HepG2 (cell line): ENCODE measurements around the gene IL18. TPM values are rescaled to one million over a fixed set of nuclear protein-coding genes. Genes with fewer than 3 reads are reported as not detected.

ENCODE experiments used
- ATAC-seq: fragments of 200-7000 bp; cut with Tn5 transposase; 3 replicates; pipeline ENCODE4 v1.9.1; 2020; ENCODE audit warnings: mild to moderate bottlenecking, moderate library complexity
- BruUV-seq: library from RNA; stranded (reverse); fragments of 400-500 nt; replicated peaks from 2 replicates; lab custom pipeline; 2021; lab: Mats Ljungman, UMichigan
- CTCF ChIA-PET: fragments of 300-600 bp; formaldehyde crosslinking; extraction: SDS; loops from one replicate; lab custom pipeline; 2021; ENCODE audit warnings: low total read pairs, inconsistent platforms, low intra/inter-chr PET ratio; lab: Yijun Ruan, JAX
- POLR2A ChIA-PET: fragments of 350-600 bp; sonication (Branson Sonifier 250); formaldehyde crosslinking; loops from one replicate; lab custom pipeline; 2020; ENCODE audit warnings: antibody characterized with exemption, inconsistent platforms; lab: Yijun Ruan, JAX
- DNase-seq: peaks from one replicate; pipeline ENCODE4 v3.0.0-alpha.2; 2015; ENCODE audit warnings: low spot score
- FAIRE-seq: peaks from 3 replicates; lab custom pipeline; 2011; peaks lifted over from hg19 to GRCh38; lab: Jason Lieb, UNC
- H2AFZ ChIP-seq: one replicate; pipeline ENCODE4 v1.6.1; 2011; ENCODE audit warnings: low read length, inconsistent platforms
- H3K27ac ChIP-seq: fragments of 300-600 bp; 3 replicates; pipeline ENCODE4 v1.8.0; 2011; ENCODE audit warnings: mixed run types, mild to moderate bottlenecking, mixed read lengths, low read length, inconsistent platforms; ENCODE audit not compliant: insufficient read depth; ENCODE audit errors: extremely low read length
- H3K27me3 ChIP-seq, 2 experiments: fragments of 200-600 bp in 1 of 2; 2 replicates in 1 of 2; 3 replicates in 1 of 2; pipeline versions ENCODE4 v1.6.0 to v1.8.0; 2011; ENCODE audit warnings: low read length in 2 of 2, mild to moderate bottlenecking in 2 of 2, moderate library complexity in 2 of 2, inconsistent platforms in 1 of 2; ENCODE audit not compliant: insufficient read depth in 2 of 2, control insufficient read depth in 1 of 2
- H3K36me3 ChIP-seq, 2 experiments: fragments of 200-600 bp in 1 of 2; replicated peaks in 1 of 2; 2 replicates in 1 of 2; 3 replicates in 1 of 2; pipeline versions ENCODE4 v1.5.1 to v1.8.0; 2011; ENCODE audit warnings: low read length in 2 of 2, inconsistent platforms in 1 of 2; ENCODE audit not compliant: insufficient read depth in 2 of 2, control insufficient read depth in 1 of 2
- H3K4me1 ChIP-seq: 2 replicates; pipeline ENCODE4 v1.5.1; 2012; ENCODE audit warnings: low read length, inconsistent platforms; ENCODE audit not compliant: insufficient read depth
- H3K4me2 ChIP-seq: 2 replicates; pipeline ENCODE4 v1.6.0; 2011; ENCODE audit warnings: low read depth, low read length, inconsistent platforms
- H3K4me3 ChIP-seq, 3 experiments: fragments of 200-600 bp in 1 of 3; sonication (generic), shearing (Covaris generic) in 1 of 3; replicated peaks in 1 of 3; 2 replicates each; pipeline ENCODE4 v1.5.1; 2011 to 2016; ENCODE audit warnings: low read length in 3 of 3, inconsistent platforms in 2 of 3, low read depth in 2 of 3, mild to moderate bottlenecking in 2 of 3, control low read depth in 1 of 3, mixed read lengths in 1 of 3; ENCODE audit not compliant: insufficient read depth in 1 of 3
- H3K79me2 ChIP-seq: one replicate; pipeline ENCODE4 v1.6.1; 2011; ENCODE audit warnings: low read length, inconsistent platforms; ENCODE audit not compliant: insufficient read depth
- H3K9ac ChIP-seq: 2 replicates; pipeline ENCODE4 v1.6.0; 2011; ENCODE audit warnings: mild to moderate bottlenecking, low read depth, low read length, inconsistent platforms; ENCODE audit not compliant: insufficient read depth
- H3K9me3 ChIP-seq: 2 replicates; pipeline ENCODE4 v1.5.1; 2012; ENCODE audit warnings: mild to moderate bottlenecking, low read length
- H4K20me1 ChIP-seq: 2 replicates; pipeline ENCODE4 v1.6.0; 2011; ENCODE audit warnings: inconsistent platforms, mild to moderate bottlenecking, low read length, moderate library complexity; ENCODE audit not compliant: insufficient read depth
- CREM ChIP-seq, 2 experiments: sonication (generic) in 1 of 2; formaldehyde crosslinking in 1 of 2; IDR thresholded peaks; 2 replicates each; pipeline versions ENCODE4 v1.4.0 to v1.6.1; 2016 to 2020; ENCODE audit warnings: antibody characterized with exemption in 1 of 2, mild to moderate bottlenecking in 1 of 2, missing genetic modification reagents in 1 of 2
- E2F1 ChIP-seq: sonication (generic); formaldehyde crosslinking; IDR thresholded peaks from 2 replicates; pipeline ENCODE4 v1.5.0; 2020; ENCODE audit warnings: missing genetic modification reagents
- HBP1 ChIP-seq: IDR thresholded peaks from 2 replicates; pipeline ENCODE4 v1.6.1; 2016; ENCODE audit warnings: low read depth, control low read depth
- HMG20B ChIP-seq: conservative IDR thresholded peaks from 2 replicates; pipeline ENCODE4 v1.6.1; 2016; ENCODE audit warnings: missing genetic modification reagents, missing compliant biosample characterization
- HOXD1 ChIP-seq: sonication (generic); formaldehyde crosslinking; IDR thresholded peaks from 2 replicates; pipeline ENCODE4 v1.5.0; 2020; ENCODE audit warnings: missing genetic modification reagents
- MXD4 ChIP-seq: IDR thresholded peaks from 2 replicates; pipeline ENCODE4 v1.6.1; 2016; ENCODE audit warnings: mild to moderate bottlenecking, missing biosample characterization, missing genetic modification reagents
- POGZ ChIP-seq: sonication (generic); formaldehyde crosslinking; IDR thresholded peaks from 2 replicates; pipeline ENCODE4 v1.4.0; 2020; ENCODE audit warnings: mild to moderate bottlenecking, missing genetic modification reagents
- ZBTB25 ChIP-seq: IDR thresholded peaks from 2 replicates; pipeline ENCODE4 v1.6.1; 2018; ENCODE audit warnings: missing genetic modification reagents
- ZNF160 ChIP-seq: sonication (generic); formaldehyde crosslinking; IDR thresholded peaks from 2 replicates; pipeline ENCODE4 v1.8.0; 2022; ENCODE audit warnings: mild to moderate bottlenecking, inconsistent platforms, missing genetic modification reagents
- ZNF3 ChIP-seq: IDR thresholded peaks from 2 replicates; pipeline ENCODE4 v1.7.0; 2017; ENCODE audit warnings: inconsistent platforms
- ZNF609 ChIP-seq: sonication (generic); formaldehyde crosslinking; IDR thresholded peaks from 2 replicates; pipeline ENCODE4 v1.4.0; 2020; ENCODE audit warnings: mild to moderate bottlenecking, missing genetic modification reagents, borderline replicate concordance
- ZNF816 ChIP-seq: sonication (generic); formaldehyde crosslinking; IDR thresholded peaks from 2 replicates; pipeline ENCODE4 v1.8.0; 2022; ENCODE audit warnings: missing genetic modification reagents, mild to moderate bottlenecking, borderline replicate concordance
- WGBS: methylation state at CpG from one replicate; pipeline ENCODE4 v1.1.6; 2017; ENCODE audit warnings: low lambda C conversion rate; 5-methylcytosine and 5-hydroxymethylcytosine counted together
- in situ Hi-C: cut with HindIII; loops from 2 replicates; pipeline ENCODE4 v1.10.0; 2017; ENCODE audit warnings: low pct_unique_long_range_greater_than_20kb; ENCODE audit not compliant: extremely low pct_ligation_motif_present
- intact Hi-C: fragments of 100-400 bp; cut with micrococcal nuclease; formaldehyde crosslinking; loops from one replicate; pipeline ENCODE4 v1.10.0; 2022; ENCODE audit not compliant: unreplicated experiment
- polyA plus RNA-seq, 8 experiments: library from polyadenylated mRNA; depleted of rRNA in 3 of 8; stranded (reverse) in 7 of 8; unstranded in 1 of 8; fragments of >200 nt; fragmentation: Illumina TruSeq in 4 of 8; extraction: Trizol in 4 of 8; gene quantifications; 2 replicates each; pipeline versions ENCODE4 v1.2.1 to v1.2.3, GENCODE V29; 2011 to 2016; ENCODE audit warnings: low read depth in 4 of 8, missing spikeins in 1 of 8, mixed read lengths in 1 of 8; ENCODE audit not compliant: insufficient read depth in 1 of 8
- total RNA-seq, 5 experiments: library from RNA; depleted of rRNA; stranded (reverse); fragments of >200 nt; fragmentation: Illumina TruSeq; extraction: Trizol; gene quantifications; 2 replicates each; pipeline ENCODE4 v1.2.3, GENCODE V29; 2016; ENCODE audit warnings: low read depth in 1 of 5

The IL18 gene
- total and polyA plus RNA-seq, 2 of the 13 experiments (the other 11 are each of a cell fraction or from before 2014, with no cell fraction given) = 0.89 to 2.7 TPM

GRCh38 chr11:112114460-112114859, 49.4 kb downstream of the IL18 start:
- in situ Hi-C loops (loop anchor here (5.0 to 10.0 kb wide), 2 partner anchors 63 to 170 kb away; partner anchors contain the start of gene BCO2), intact Hi-C loops (no loop called here)
- CTCF ChIA-PET = interaction anchor here (2.1 to 2.3 kb wide), 2 partner anchors 61 to 166 kb away, joined by 10 to 25 read pairs; partner anchors contain the start of gene BCO2
- Histone ChIP-seq H3K27ac (no peak overlapping the region), H3K9ac (no peak overlapping the region), H3K9me3 (no peaks in the 10 kb centered on the region), H3K4me2 (no peak overlapping the region), H3K27me3 (no peaks in the 10 kb centered on the region), H3K36me3 (no peaks in the 10 kb centered on the region), H2AFZ (no peak overlapping the region), H4K20me1 (no peaks in the 10 kb centered on the region), H3K4me1 (peaks cover 5% of the 10 kb centered on the region; the same call in 1 of the 2 replicates), H3K4me3 (no peak overlapping the region), H3K79me2 (no peaks in the 10 kb centered on the region)
- ATAC-seq (no peak), DNase-seq (no peak), FAIRE-seq (no peak)
- TF ChIP-seq ZNF609 (CRISPR knock-in tag) (no peak), ZNF3 (CRISPR knock-in tag) (no peak), CREM (IDR thresholded peaks at IDR 0.05) (no peak), CREM (CRISPR knock-in tag; IDR thresholded peaks at IDR 0.05) (no peak), POGZ (CRISPR knock-in tag) (no peak), ZNF816 (CRISPR knock-in tag) (no peak), ZBTB25 (CRISPR knock-in tag) (no peak), HOXD1 (CRISPR knock-in tag) (no peak), HBP1 (CRISPR knock-in tag) (no peak), HMG20B (CRISPR knock-in tag) (no peak), MXD4 (no peak), E2F1 (no peak), ZNF160 (CRISPR knock-in tag) (no peak)
- no TSS peak for BruUV-seq
- WGBS = 95% methylated on average over 2 of the region's 2 CpGs
- POLR2A ChIA-PET = interaction anchor here (1.1 kb wide), 2 partner anchors 10 to 43 kb away, joined by 3 read pairs; no protein-coding TSS in a partner anchor
